SK-N-SH treated with all-trans-retinoic acid at 6 μM for 48 hours (cell line): ENCODE results near the gene NUP210.

ENCODE experiments used
- ATAC-seq: fragments of 200-7000 bp; cut with Tn5 transposase; 3 replicates; pipeline ENCODE4 v1.9.1; 2020; ENCODE audit warnings: mild to moderate bottlenecking, moderate library complexity
- ARNTL ChIP-seq: fragments of 450-650 bp; formaldehyde crosslinking; IDR thresholded peaks from 2 replicates; pipeline ENCODE4 v1.5.0; 2020; ENCODE audit warnings: low read depth, mild to moderate bottlenecking, moderate library complexity, borderline replicate concordance
- BACH2 ChIP-seq: fragments of 250-450 bp; sonication (Bioruptor Pico); IDR thresholded peaks from 2 replicates; pipeline ENCODE4 v1.9.0; 2021; ENCODE audit warnings: mild to moderate bottlenecking, borderline replicate concordance
- CREB5 ChIP-seq: fragments of 250-450 bp; sonication (Bioruptor Pico); IDR thresholded peaks from 2 replicates; pipeline ENCODE4 v1.5.1; 2020; ENCODE audit warnings: low read depth, mild to moderate bottlenecking, moderate library complexity
- CSDC2 ChIP-seq: fragments of 250-450 bp; sonication (Bioruptor Pico); IDR thresholded peaks from 2 replicates; pipeline ENCODE4 v1.5.0; 2020; ENCODE audit warnings: mild to moderate bottlenecking, moderate library complexity
- CSRNP3 ChIP-seq: fragments of 250-450 bp; sonication (Bioruptor Pico); IDR thresholded peaks from 2 replicates; pipeline ENCODE4 v1.5.1; 2021; ENCODE audit warnings: mild to moderate bottlenecking, moderate library complexity
- ESRRG ChIP-seq: fragments of 250-450 bp; sonication (Bioruptor Pico); IDR thresholded peaks from 2 replicates; pipeline ENCODE4 v1.6.1; 2021; ENCODE audit warnings: mild to moderate bottlenecking
- GLIS3 ChIP-seq: fragments of 250-450 bp; sonication (Bioruptor Pico); IDR thresholded peaks from 2 replicates; pipeline ENCODE4 v1.5.0; 2020; ENCODE audit warnings: mild to moderate bottlenecking, moderate library complexity
- OSR1 ChIP-seq: fragments of 250-450 bp; sonication (Bioruptor Pico); IDR thresholded peaks from 2 replicates; pipeline ENCODE4 v1.8.0; 2022; ENCODE audit warnings: moderate library complexity, mild to moderate bottlenecking, inconsistent platforms
- PATZ1 ChIP-seq: fragments of 250-450 bp; sonication (Bioruptor Pico); IDR thresholded peaks from 2 replicates; pipeline ENCODE4 v1.8.0; 2020; ENCODE audit warnings: mild to moderate bottlenecking, moderate library complexity, borderline replicate concordance
- PPARA ChIP-seq: fragments of 250-450 bp; sonication (Bioruptor Pico); IDR thresholded peaks from 2 replicates; pipeline ENCODE4 v1.5.0; 2020; ENCODE audit warnings: mild to moderate bottlenecking, borderline replicate concordance
- RARB ChIP-seq: fragments of 250-450 bp; sonication (Bioruptor Pico); IDR thresholded peaks from 2 replicates; pipeline ENCODE4 v1.8.0; 2021; ENCODE audit warnings: mild to moderate bottlenecking, moderate library complexity
- SNAI2 ChIP-seq: fragments of 250-450 bp; sonication (Bioruptor Pico); IDR thresholded peaks from 2 replicates; pipeline ENCODE4 v1.5.0; 2020; ENCODE audit warnings: mild to moderate bottlenecking, moderate library complexity
- TCF4 ChIP-seq: fragments of 250-450 bp; sonication (Bioruptor Pico); IDR thresholded peaks from 2 replicates; pipeline ENCODE4 v1.8.0; 2021; ENCODE audit warnings: mild to moderate bottlenecking, moderate library complexity, borderline replicate concordance
- TOX ChIP-seq: fragments of 250-450 bp; sonication (Bioruptor Pico); IDR thresholded peaks from 2 replicates; pipeline ENCODE4 v1.8.0; 2021; ENCODE audit warnings: mild to moderate bottlenecking, moderate library complexity, borderline replicate concordance
- ZFP3 ChIP-seq: fragments of 250-450 bp; sonication (Bioruptor Pico); IDR thresholded peaks from 2 replicates; pipeline ENCODE4 v1.5.0; 2020; ENCODE audit warnings: mild to moderate bottlenecking, moderate library complexity
- ZFP30 ChIP-seq: fragments of 450-650 bp; formaldehyde crosslinking; IDR thresholded peaks from 2 replicates; pipeline ENCODE4 v1.5.0; 2022; ENCODE audit warnings: mild to moderate bottlenecking, moderate library complexity
- ZNF565 ChIP-seq: fragments of 450-650 bp; formaldehyde crosslinking; conservative IDR thresholded peaks from 2 replicates; pipeline ENCODE4 v1.5.0; 2020; ENCODE audit warnings: low read depth, mild to moderate bottlenecking, moderate library complexity
- ZNF70 ChIP-seq: fragments of 450-650 bp; formaldehyde crosslinking; IDR thresholded peaks from 2 replicates; pipeline ENCODE4 v1.5.0; 2020; ENCODE audit warnings: mild to moderate bottlenecking, moderate library complexity
- ZNF8 ChIP-seq: fragments of 450-650 bp; formaldehyde crosslinking; IDR thresholded peaks from 2 replicates; pipeline ENCODE4 v1.5.0; 2020; ENCODE audit warnings: mild to moderate bottlenecking, moderate library complexity
- TF ChIP-seq, protein P1 (sequence below): fragments of 250-450 bp; sonication (Bioruptor Pico); IDR thresholded peaks from 2 replicates; pipeline ENCODE4 v1.8.0; 2021; ENCODE audit warnings: low read depth, mild to moderate bottlenecking, moderate library complexity, borderline replicate concordance

Gene NUP210

GRCh38 chr3:13316603-13317002, 103.5 kb downstream of the NUP210 start:
- no peak for ATAC-seq
- TF ChIP-seq ZNF70 (CRISPR knock-in tag) (no peak), PPARA (no peak), CSRNP3 (CRISPR knock-in tag) (no peak), GLIS3 (CRISPR knock-in tag) (no peak), OSR1 (CRISPR knock-in tag) (no peak), PATZ1 (CRISPR knock-in tag) (no peak), ZFP3 (CRISPR knock-in tag) (no peak), TOX (no peak), CSDC2 (CRISPR knock-in tag) (no peak), ARNTL (no peak), RARB (CRISPR knock-in tag) (no peak), SNAI2 (CRISPR knock-in tag) (no peak), TCF4 (CRISPR knock-in tag) (no peak)

DNA sequence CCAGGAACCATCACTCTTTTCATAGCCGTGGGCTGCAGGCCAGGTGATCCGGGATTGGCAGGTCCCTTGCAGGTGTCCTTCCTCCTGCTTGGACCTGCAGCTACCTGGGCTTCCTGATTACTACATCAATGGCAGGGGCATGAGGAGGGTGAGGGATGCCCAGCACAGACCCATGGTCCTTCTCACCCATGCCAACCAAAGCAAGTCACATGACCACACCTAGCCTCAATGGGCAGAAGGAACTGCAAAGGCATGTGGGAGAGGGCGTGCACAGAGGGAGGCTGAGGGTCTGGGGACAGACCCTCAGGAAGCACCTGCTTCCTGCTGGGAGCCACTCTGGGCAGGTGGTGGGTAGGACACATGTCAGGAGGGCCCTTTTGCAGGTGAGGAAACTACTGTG, 105.2 kb downstream of the NUP210 start:
- TF ChIP-seq PATZ1 (CRISPR knock-in tag) (no peak), BACH2 (CRISPR knock-in tag) (no peak), CSDC2 (CRISPR knock-in tag) (no peak), ZNF565 (CRISPR knock-in tag) (no peak), CREB5 (CRISPR knock-in tag) (no peak), TCF4 (CRISPR knock-in tag) (no peak), ZFP3 (CRISPR knock-in tag) (no peak)

GRCh38 chr3:13313813-13314212, 106.3 kb downstream of the NUP210 start:
- no peak for ATAC-seq
- TF ChIP-seq BACH2 (CRISPR knock-in tag) (no peak), TCF4 (CRISPR knock-in tag) (no peak), ZNF8 (no peak), GLIS3 (CRISPR knock-in tag) (no peak), OSR1 (CRISPR knock-in tag) (no peak), TOX (no peak), CREB5 (CRISPR knock-in tag) (no peak), ZNF565 (CRISPR knock-in tag) (no peak), ESRRG (CRISPR knock-in tag) (no peak), PATZ1 (CRISPR knock-in tag) (no peak), ZFP30 (CRISPR knock-in tag) (no peak), ZNF70 (CRISPR knock-in tag) (no peak), PPARA (no peak)
- TF ChIP-seq, protein P1, sequence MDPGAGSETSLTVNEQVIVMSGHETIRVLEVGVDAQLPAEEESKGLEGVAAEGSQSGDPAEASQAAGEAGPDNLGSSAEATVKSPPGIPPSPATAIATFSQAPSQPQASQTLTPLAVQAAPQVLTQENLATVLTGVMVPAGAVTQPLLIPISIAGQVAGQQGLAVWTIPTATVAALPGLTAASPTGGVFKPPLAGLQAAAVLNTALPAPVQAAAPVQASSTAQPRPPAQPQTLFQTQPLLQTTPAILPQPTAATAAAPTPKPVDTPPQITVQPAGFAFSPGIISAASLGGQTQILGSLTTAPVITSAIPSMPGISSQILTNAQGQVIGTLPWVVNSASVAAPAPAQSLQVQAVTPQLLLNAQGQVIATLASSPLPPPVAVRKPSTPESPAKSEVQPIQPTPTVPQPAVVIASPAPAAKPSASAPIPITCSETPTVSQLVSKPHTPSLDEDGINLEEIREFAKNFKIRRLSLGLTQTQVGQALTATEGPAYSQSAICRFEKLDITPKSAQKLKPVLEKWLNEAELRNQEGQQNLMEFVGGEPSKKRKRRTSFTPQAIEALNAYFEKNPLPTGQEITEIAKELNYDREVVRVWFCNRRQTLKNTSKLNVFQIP (CRISPR knock-in tag) = no peak
- TF ChIP-seq, all 23 proteins: peak for 0

More for the DNA sequence above, 105.2 kb downstream of the NUP210 start:
- ATAC-seq = no peak
